Fibroblast of skin of back (primary cell): ENCODE results near the gene DCDC2. TPM values are rescaled to one million over a fixed set of nuclear protein-coding genes. Genes with fewer than 3 reads are reported as not detected.
"Not testable (repeated sequence)": the region's sequence is repeated elsewhere in the genome, so short reads cannot be mapped to it uniquely, and the experiment has no call there.

Experiments used
- DNase-seq: peaks from one replicate; pipeline ENCODE4 v3.0.0-alpha.2; 2013
- polyA plus RNA-seq, 2 experiments: library from polyadenylated mRNA; unstranded; fragments of 120-200 nt; gene quantifications; one replicate each; pipeline ENCODE4 v1.2.1, GENCODE V29; 2013; ENCODE audit not compliant: insufficient read length in 2 of 2

Gene DCDC2
- not detected for polyA plus RNA-seq (2013, experiment 1 of 2; ENCODE audit: insufficient read length)
- not detected for polyA plus RNA-seq (2013, experiment 2 of 2; ENCODE audit: insufficient read length)

DNA sequence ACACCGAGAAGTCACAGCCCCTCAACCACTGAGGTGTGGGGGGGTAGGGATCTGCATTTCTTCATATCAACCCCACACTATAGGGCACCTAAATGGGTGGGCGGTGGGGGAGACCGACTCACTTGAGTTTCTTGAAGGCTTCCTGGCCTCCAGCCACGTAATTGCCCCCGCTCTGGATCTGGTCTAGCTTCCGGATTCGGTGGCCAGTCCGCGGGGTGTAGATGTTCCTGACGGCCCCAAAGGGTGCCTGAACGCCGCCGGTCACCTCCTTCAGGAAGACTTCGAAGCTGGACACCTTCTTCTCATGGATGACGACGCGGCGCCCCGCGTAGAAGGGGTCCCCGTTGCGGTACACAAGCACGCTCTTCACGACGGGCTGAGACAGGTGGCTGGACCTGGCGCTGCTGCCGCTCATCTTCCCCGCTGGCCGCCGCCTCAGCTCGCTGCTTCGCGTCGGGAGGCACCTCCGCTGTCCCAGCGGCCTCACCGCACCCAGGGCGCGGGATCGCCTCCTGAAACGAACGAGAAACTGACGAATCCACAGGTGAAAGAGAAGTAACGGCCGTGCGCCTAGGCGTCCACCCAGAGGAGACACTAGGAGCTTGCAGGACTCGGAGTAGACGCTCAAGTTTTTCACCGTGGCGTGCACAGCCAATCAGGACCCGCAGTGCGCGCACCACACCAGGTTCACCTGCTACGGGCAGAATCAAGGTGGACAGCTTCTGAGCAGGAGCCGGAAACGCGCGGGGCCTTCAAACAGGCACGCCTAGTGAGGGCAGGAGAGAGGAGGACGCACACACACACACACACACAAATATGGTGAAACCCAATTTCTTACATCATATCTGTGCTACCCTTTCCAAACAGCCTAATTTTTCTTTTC is at the start of gene DCDC2:
DCDC2 (minus strand) TSS at position 724 of the 883 bp plus-strand sequence; CDS start at position 415, 309 bp downstream.
- DNase-seq = no peak

DNA sequence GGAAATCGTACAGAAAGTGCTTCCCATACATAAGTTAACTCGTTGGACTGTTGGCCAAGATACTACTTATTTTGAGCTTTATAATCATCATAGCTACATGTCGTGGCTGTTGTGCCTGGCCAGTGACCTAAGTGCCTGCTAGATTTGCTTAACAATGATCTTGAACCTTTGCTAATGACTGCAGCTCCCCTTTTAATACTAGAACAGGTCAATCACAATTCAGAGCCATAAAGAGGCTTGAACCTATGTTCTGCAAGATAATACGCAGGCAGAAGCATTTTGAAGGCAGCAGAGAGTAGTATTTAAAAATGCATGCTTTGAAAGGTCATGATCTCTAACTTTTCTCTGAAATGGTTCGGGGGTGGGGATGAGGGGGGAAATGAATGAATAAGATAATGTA is 47.4 kb upstream of the DCDC2 start:
- no peak for DNase-seq

DNA sequence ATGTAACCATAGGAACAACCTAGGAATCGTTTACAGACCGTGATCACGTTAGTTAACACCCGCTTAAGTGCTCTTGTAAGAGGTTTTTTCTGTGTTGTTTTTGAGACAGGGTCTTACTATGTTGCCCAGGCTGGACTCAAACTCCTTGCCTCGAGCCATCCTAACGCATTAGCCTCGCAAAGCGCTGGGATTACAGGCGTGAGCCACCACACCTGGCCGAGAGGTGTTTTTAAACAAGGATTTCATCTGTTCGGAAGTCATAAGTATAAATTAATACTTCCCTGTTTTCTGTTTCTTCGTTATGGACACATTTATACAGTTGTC is 45.6 kb upstream of the DCDC2 start:
- no peak for DNase-seq

DNA sequence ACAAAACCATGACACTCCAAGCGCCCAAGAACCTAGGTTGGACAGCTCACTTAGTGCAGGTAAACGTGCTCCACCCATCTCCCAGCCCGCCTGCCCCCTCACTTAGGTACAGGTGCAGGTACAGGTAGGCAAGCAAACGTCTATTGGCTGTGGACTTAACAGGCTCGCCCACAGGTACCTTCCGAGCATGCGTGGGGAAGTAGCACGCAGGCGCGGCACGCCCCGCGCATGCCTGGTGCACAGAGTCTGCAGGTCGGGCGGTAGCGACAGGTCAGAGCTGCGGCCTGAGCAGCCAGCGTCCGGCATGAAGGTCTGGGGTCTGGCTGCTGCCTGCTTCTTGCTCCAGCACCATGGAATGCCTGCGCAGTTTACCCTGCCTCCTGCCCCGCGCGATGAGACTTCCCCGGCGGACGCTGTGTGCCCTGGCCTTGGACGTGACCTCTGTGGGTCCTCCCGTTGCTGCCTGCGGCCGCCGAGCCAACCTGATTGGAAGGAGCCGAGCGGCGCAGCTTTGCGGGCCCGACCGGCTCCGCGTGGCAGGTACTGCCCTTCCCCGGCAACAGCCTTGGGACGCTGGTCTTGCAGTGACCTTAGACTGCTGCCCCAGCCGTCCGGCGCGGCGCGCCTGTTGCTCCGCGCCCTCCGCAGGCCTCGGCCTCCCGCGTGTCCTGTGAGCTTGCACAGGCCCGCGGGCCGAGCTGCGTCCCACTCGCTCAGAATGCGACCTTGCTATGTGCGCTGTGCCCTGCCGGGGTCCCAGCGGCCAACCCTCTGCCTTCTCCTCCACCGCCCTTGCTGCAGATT is 45.0 kb upstream of the DCDC2 start, which contains the start of gene MRS2:
MRS2 (plus strand) TSS at position 240 of the 804 bp plus-strand sequence; CDS start at position 351, 111 bp downstream.
- DNase-seq = peak; percentile 59

DNA sequence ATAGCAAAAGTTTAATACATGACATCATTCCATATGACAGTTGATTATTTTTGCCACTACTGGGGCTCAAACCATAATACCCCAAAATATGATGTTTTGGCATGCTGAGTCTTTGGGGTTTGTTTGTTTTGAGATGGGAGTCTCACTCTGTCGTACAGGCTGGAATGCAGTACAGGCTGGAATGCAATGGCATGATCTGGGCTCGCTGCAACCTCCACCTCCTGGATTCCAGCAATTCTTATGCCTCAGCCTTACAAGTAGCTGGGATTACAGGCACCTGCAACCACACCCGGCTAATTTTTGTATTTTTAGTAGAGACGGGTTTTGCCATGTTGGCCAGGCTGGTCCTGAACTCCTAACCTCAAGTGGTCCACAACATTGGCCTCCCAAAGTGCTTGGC is 43.6 kb upstream of the DCDC2 start:
- DNase-seq = no peak

DNA sequence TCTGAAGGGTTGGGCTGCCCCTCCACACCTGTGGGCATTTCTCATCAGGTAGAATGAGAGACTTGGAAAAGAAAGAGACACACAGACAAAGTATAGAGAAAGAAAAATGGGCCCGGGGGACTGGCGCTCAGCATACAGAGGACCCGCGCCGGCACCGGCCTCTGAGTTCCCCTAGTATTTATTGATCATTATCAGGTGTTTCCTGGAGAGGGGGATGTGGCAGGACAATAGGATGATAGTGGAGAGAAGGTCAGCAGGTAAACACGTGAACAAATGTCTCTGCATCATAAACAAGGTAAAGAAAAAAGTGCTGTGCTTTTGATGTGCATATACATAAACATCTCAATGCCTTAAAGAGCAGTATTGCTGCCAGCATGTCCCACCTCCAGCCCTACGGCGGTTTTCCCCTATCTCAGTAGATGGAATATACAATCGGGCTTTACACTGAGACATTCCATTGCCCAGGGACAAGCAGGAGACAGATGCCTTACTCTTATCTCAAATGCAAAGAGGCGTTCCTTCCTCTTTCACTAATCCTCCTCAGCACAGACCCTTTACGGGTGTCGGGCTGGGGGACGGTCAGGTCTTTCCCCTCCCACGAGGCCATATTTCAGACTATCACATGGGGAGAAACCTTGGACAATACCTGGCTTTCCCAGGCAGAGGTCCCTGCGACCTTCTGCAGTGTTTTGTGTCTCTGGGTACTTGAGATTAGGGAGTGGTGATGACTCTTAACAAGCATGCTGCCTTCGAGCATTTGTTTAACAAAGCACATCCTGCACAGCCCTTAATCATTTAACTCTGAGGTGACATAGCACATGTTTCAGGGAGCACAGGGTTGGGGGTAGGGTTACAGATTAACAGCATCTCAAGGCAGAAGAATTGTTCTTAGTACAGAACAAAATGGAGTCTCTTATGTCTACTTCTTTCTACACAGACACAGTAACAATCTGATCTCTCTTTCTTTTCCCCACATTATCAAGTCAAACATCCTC is 42.5 kb upstream of the DCDC2 start:
- DNase-seq = not testable (repeated sequence)

DNA sequence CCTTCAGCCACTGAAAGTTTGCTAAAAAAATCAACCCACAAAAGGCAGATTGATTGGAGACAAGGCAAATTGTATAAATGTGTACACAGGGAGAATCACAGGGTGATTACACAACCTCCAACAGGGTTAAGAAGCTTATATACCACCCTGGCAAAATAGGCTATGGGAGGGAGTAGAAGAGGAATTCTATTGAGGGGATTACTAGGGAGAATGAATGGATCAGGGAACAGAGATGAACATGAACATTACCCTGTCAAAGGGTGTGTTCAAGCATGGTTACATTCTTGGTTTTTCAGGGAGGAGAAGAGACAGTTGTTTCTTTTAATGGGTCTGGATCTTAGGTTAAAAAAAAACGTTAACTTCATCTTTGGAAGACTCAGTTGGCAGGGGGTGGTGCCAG is 39.8 kb upstream of the DCDC2 start:
- DNase-seq = no peak

DNA sequence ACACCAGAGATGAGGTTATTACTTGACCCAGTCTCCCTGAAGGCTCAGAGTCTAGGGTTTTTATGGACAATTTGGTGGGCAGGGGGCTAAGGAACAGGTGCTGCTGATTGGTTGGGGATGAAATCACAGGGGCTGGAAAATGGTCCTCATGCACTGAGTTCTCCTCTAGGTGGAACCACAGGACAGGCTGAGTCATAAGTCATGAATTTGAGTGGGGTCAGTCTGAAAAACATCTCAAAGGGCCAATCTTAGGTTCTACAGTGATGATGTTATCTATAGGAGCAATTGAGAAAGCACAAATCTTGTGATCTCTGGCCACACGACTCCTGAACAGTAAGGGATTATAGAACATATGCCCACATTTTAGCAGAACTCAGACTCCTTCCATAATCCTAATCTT is 39.0 kb upstream of the DCDC2 start:
- DNase-seq = no peak

DNA sequence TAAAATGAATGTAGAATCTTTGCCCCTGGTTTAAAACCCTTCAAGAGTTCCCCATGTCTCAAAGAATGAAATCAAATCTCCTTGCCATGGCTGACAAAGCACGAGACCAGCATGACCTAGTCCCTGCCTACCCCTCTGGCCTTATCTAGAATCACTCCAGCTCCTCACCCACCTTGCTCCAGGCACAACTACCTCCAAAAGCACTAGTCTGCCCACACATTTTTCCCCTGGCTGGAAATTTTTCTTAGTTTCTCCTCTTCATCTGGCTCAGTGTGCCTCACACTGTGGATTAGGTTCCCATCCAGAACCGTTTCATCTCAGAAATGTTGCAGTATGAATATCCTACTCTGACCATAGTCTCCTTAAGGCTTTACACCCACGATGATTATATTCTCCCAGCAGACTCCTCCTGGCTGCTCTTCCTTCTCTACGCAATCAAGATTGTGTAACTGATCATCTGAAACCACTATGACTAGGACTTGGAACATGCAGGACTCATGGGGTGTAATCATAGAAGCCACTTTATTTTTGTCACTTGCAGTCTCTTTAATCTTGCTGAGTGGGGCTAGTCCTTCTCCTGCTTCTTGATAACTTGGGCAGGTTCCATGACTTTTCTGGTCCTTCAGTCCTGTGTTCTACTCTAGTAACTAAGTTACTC is 37.0 kb upstream of the DCDC2 start:
- DNase-seq = peak; percentile 6

DNA sequence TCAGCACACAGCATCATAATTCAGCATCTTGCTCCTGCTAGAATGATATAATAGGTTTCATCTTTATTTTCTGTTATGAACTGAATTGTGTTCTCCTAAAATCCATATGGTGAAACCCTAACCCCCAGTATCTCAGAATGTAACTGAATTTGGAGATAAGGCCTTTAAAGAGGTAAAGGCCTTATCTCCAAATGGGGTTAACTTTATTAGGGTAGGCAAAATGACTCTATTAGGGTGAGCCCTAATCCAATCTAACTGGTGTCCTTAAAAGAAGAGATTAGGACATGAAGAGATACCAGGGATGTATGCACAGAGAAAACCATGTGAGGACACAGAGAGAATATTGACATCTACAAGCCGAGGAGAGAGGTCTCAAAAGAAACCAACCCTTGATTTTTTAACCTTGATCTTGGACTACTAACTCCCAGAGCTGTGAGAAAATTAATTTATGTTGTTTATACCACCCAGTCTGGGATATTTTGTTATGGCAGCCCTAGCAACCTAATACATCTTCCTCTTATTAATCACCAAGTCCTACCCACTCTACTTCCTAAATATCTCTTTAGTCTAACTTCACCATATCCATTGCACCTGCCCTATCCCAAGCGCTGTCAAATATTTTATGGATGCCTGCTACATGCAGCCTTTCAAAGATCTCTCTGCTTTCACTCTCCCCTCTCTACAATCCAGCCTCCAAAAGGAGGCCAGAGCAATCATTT is 36.4 kb upstream of the DCDC2 start:
- no peak for DNase-seq

DNA sequence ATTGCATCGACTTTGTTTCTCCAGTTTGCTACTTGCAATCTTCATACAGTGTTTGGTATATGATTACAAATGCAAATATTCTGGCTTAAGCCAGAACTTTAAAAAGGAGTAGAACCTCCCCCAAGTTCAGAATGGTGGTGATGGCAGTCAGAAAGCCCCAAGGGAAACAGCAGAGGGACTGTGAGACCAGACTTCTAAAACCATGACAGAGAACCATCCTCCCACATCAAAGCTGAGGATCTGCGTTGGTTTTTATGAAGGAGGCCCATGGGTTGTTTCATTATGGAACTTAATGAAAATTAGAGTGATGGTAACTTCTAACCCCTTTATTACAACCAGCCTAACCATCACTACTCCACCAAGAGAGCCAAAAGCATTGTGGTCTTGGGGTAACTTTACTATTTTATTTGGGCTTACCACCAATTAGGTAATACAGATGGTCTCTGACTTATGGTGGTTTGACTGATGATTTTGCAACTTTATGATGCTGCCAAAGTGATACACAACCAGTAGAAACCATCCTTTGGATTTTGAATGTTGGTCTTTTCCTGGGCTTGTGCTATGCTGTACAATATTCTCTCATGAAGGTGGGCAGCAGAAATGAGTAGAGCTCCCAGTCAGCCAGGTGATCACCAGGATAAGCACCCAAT is 34.0 kb upstream of the DCDC2 start:
- DNase-seq = no peak

DNA sequence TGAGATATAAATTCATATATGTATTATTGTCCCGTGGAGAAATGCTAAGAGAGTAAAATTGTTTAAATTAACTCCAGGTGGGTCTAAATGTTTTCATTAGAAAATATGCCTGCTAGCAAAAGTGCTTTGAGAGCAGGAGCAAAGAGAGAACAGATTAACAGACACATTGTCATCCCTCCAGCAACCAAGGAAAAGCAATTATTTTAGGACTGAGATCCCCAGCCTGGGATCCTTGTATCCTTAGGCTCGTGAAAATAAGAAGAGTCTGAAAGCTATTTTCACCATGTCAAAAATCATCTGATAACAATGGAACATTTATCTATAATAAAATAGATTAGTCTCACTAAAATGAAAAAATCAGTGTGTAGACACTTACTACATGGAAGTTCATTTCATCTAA is 33.3 kb upstream of the DCDC2 start:
- no peak for DNase-seq

DNA sequence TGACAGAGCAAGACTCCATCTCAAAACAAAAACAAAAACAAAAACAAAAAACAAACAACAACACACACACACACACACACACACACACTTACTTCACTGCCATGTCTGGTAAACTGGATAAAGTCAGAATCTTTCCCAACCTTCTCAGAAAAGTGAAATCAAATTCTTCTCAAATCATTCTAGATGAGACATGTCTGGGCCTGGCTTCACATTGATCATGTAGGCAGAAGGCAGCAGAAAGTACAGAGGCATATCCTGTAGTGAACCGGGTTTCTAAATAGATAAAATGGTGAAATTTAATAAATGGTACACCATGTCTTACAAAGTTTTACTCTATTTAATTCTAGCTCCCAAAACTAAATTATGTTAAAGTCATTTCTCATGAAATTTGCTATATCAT is 30.0 kb upstream of the DCDC2 start:
- no peak for DNase-seq

DNA sequence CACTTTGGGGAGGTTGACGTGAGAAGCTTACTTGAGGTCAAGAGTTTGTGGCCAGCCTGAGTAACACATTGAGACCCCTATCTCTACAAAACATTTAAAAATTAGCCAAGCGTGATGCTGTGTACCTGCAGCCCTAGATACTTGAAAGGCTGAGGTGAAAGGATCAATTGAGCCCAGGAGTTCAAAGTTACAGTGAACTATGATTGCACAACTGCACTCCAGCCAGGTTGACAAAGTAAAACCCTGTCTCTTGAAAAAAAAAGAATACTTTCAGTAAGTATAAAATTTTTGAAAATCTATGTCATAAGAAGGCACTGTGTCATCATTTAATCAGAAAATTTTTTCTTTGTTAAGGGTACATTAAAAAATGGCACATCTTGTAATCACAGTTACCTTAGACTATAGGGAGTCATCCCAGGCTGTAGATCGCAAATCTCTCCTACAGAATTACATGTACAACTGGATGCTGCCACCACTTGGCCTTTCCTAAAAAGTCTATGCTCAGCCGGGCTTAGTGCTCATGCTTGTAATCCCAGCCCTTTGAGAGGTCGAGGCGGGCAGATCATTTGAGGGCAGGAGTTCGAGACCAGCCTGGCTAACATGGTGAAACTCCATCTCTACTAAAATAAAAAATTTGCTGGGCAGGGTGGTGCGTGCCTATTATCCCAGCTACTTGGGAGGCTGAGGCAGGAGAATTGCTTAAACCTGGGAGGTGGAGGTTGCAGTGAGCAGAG is 27.8 kb upstream of the DCDC2 start:
- no peak for DNase-seq

DNA sequence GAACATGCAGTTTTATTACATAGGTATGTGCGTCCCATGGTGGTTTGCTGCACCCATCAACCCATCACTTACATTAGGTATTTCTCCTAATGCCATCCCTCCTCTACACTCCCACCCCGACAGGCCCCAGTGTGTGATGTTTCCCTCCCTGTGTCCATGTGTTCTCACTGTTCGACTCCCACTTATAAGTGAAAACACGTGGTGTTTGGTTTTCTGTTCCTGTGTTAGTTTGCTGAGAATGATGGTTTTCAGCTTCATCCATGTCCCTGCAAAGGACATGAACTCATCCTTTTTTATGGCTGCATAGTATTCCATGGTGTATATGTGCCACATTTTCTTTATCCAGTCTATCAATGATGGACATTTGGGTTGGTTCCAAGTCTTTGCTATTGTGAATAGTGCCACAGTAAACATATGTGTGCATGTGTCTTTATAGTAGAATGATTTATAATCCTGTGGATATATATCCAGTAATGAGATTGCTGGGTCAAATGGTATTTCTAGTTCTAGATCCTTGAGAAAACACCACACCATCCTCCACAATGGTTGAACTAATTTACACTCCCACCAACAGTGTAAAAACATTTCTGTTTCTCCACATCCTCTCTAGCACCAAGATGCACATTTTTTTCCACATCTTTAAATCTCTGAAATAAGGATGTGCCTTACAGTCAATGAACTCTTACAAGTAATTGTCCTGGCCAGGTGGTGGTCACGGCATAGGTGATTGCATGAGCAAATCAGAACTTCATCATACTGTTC is 26.7 kb upstream of the DCDC2 start:
- not testable (repeated sequence) for DNase-seq

DNA sequence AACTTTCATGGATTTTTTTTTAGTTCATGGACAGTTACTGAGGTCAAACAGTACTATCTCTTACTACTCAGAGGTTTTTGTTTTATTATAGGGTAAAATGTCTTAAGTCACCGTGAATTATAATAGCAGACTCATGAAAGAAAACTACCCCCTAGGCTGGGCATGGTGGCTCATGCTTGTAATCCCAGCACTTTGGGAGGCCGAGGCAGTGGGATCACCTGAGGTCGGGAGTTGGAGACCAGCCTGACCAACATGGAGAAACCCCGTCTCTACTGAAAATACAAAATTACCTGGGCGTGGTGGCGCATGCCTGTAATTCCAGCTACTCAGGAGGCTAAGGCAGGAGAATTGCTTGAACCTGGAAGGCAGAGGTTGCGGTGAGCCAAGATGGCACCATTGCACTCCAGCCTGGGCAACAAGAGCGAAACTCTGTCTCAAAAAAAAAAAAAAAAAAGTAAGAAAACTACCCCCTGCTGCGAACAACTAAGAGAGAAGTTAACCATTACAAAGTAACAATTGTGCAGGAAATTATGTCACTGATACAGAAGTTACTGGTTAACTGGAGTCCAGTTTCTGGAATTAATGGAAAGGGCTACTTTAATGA is 25.1 kb upstream of the DCDC2 start:
- not testable (repeated sequence) for DNase-seq

DNA sequence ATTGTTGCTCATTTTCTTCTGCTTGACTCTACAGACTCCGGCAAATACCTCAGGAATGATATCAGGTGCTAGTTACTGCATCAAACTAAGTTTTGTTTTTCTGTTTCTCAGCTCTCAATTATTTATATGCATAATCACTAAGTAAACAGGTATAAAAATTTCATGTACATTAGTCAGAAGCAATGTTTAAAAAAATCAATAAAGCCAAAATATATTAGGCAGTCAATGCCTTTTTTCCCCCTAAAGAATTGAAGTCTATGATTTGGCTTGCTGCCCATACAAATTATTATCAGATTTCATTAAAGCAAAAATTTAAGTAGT is 24.3 kb upstream of the DCDC2 start:
- no peak for DNase-seq

DNA sequence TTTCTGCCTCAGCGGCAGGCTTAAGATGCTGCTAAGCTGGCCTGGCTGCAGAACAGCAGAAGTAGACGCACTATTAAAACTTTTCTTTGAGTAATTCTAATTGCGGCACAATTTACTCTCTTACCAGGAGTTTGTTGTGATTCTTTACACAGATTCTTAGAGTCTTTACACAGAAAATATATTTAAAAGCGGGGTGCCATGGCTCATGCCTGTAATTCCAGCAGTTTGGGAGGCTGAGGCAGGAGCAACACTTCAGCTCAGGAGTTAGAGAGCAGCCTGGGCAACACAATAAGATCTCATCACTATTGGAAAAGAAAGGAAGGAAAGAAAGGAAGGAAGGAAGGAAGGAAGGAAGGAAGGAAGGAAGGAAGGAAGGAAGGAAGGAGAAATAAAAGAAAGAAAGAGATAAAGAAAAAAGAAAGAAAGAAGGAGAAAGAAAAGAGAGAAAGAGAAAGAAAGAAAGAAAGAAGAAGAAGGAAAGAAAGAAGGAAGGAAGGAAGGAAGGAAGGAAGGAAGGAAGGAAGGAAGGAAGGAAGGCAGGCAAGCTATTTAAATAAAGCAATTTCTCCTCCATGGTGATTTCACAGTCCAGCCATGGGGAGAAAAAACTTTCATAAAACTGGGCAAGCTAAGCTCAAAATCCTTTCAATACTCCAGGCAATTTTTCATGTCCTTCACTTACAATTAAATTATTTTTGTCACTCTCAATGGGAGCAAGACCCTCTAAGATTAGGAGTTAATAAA is 23.8 kb upstream of the DCDC2 start:
- DNase-seq = no peak
